NCI-H524 (cell line): ENCODE data around the gene NELFE.
"Not testable (repeated sequence)": the region's sequence is repeated elsewhere in the genome, so short reads cannot be mapped to it uniquely, and the experiment has no call there.

Experiments used
- DNase-seq, 2 experiments: peaks; one replicate each; lab custom pipeline; 2025; lab: John Stamatoyannopoulos, UW

The NELFE gene

DNA sequence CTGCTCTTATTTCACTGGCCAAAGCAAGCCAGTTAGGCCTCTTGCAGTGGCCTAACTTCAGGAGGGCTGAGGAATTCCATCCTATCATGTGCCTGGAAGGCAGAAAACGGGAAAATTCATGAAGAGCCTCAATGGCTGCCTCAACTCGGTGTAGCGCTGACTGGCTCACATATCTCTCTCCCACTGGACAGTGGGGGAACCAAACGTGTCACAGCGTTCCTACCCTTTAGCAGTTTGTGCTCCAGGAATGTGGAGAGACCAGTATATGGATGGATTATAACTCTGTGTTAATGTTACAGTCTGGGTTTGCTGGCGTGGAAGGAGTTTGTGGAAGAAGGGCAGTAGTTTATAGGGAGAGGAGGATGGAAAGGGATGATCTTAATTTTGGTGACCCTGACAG is 43.0 kb downstream of the NELFE start:
- no peak for DNase-seq

DNA sequence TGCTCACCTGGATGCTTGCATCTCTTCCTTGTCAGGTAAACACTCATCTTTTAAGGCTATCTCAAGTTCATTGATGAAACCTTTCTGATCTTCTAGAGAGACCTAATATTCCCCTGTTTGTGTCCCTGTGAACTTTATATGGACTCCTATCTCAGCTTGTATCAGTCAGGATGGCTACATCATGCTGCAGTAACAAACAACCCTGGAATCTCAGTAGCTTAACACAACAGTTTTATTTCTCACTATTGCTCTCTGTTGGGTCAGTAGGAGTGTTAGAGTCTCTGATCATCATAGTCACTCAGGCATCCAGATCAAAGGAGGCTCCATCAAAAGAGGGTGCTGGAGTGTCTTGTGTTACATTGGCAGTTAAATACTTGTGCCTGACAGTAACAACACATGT is 43.4 kb downstream of the NELFE start:
- DNase-seq: no peak

DNA sequence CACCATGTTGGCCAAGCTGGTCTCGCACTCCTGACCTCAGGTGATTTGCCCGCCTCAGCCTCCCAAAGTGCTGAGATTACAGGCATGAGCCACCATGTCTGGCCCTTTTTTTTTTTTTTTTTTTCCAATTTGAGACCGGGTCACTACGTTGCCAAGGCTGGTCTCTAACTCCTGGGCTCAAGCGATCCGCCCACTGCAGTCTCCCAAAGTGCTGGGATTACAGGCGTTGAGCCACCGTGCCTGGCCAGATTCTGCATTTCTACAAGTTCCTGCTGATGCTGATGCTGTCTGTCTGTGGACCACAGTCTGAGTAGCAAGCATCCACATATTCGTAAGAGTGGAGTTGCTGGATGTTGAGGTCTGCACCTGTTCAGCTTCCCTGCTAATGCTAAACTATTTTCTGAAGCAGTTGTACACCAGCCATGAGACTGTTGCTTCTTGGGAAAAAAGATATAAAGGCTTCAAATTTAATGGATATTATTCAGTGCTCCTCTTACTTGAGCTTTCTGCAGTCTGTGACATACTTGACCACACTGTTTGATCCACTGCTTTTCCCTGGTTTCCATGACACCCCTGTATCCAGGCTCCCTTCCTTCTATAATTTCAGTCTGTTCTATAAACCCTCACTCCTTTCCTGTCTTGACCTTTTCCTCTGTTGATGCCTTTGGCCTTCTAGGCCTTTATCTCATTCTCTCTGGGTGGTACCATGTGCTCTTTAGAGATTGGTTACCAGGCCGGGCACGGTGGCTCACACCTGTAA is 46.8 kb downstream of the NELFE start:
- no peak for DNase-seq

DNA sequence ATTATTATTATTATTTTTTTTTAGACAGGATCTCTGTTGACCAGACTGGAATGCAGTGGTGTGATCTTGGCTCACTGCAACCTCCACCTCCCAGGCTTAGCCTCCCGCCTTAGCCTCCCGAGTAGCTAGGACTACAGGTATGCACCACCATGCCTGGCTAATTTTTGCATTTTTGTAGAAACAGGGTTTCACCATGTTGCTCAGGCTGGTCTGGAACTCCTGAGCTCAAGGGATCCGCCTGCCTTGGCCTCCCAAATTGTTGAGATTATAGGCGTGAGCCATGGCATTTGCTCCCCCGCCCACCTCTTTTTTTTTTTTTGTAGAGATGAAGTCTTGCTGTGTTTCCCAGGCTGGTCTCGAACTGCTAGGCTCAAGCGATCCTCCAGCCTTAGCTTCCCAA is 49.5 kb downstream of the NELFE start:
- not testable (repeated sequence) for DNase-seq

DNA sequence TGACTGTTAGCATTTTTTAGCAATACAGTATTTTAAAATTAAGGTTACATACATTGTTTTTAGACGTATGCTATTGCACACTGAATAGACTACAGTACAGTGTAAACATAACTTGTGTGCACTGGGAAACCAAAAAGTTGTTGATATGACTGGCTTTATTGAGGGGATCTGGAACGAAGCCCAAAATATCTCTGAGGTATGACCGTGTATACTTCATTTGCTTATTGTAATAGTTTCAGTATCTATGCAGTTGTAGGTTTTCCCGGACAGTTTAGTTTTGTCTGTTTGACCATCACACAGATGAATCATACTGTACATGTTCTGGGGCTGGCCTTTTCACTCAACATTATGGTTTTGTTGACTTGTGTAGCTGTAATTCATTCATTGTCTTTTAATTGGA is 50.0 kb downstream of the NELFE start:
- DNase-seq: no peak

DNA sequence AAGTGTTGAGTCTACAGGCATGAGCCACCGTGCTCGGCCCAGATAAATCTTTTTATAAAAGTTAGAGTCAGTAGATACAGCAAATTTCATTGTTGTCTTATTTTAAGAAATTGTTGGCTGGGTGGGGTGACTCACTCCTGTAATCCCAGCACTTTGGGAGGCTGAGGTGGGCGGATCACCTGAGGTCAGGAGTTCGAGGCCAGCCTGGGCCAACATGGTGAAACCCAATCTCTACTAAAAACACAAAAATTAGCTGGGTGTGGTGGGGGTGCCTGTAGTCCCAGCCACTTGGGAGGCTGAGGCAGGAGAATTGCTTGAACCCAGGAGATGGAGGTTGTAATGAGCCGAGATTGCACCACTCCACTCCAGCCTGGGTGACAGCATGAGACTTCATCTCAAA is 50.5 kb downstream of the NELFE start:
- not testable (repeated sequence) for DNase-seq

DNA sequence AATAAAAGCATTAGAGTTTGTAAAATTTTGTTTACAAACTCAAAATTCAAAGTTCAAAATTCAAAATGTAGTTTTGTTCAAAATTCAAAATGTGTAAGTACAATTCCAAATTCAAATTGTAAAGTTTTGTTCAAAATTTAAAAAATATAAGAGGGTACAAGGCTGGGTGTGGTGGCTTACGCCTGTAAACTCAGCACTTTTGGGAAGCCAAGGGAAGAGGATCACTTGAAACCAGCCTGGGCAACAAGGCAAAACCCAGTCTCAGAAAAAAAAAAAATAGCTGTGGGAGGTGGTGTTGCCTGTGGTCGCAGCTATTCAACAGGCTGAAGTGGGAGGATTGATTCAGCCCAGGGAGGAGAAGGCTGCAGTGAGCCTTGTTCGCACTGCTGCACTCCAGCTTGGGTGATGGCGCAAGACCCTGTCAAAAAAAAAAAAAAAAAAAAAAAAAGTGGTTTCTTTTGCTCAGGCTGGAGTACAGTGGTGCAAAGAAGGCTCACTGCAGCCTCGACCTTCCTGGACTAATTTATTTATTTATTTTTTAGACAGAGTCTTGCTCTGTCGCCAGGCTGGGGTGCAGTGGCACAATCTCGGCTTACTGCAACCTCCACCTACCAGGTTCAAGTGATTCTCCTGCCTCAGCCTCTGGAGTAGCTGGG is 51.5 kb downstream of the NELFE start:
- no peak for DNase-seq

DNA sequence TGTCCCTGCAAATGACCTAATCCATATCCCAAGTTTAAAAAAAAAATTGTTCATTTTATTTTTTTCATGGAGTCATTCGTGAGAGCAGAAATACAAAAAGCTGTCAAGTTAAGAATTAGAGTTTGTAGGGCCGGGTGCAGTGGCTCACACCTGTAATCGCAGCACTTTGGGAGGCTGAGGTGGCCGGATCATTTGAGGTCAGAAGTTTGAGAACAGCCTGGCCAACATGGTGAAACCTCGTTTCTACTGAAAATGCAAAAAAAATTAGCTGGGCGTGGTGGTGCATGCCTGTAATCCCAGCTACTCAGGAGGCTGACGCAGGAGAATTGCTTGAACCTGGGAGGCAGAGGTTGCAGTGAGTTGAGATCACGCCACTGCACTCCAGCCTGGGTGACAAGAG is 52.0 kb downstream of the NELFE start:
- DNase-seq: not testable (repeated sequence)

DNA sequence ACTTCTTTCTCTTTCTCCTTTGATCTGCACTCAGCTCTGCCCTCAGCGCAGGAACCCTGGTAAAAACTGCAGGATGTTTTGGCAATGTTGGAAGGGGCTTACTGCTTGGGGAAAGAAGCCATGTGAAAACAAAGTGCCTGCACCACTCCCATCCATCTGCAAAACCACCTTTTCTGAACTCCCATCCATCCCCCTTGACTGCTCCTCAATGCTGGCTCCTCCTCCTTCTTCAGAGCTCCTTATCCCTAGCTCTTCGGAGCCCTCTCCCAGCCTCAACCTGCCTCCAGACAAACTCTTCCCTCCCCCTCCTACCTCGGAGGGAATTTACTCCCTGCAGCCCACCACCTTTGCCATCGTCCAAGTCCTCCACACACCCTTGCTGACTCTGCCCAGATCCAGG is 52.6 kb downstream of the NELFE start:
- no peak for DNase-seq

DNA sequence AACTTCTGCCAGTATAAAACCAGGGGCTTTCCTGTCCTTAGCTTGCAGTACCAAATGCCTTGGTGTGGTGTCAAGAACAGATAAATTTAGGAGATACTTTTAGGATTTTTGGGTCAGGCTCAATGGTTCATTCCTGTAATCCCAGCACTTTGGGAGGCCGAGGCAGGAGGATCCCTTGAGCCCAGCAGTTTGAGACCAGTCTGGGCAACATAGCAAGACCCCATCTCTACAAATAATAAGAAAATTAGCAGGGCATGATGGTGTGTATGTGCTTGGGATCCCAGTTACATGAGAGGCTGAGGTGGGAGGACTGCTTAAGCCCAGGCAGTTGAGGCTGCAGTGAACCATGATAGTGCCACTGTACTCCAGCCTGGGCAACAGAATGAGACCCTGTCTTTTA is 53.7 kb downstream of the NELFE start:
- DNase-seq: no peak

DNA sequence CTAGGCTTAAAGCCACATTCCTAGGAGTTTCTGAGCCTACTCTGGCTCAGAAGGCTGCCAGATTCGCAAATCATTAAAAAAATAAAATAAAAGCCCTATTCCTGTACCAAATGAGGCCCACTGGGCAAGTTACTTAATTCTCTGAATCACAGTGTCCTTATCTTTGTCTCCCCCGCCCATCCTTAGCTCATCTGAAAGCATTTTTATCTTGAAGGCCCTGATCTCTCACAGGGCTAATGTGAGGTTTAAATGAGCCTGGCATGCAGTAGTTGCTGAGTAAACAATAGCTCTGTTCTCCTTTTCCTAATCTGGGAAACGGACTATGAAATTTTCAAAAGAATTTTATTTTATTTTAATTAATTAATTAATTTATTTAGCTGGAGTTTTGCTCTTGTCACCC is 54.8 kb downstream of the NELFE start:
- no peak for DNase-seq
